ENCODE measurements around the gene HEXD.

GRCh38 chr17:82477934-82478333 is 59.8 kb downstream of the HEXD start:
- no peak for TF ChIP-seq CTCF (IDR thresholded peaks at IDR 0.05)
- TF ChIP-seq POLR2A (IDR thresholded peaks at IDR 0.05), result no peak
- TF ChIP-seq POLR2AphosphoS5 (IDR thresholded peaks at IDR 0.05; ENCODE audit: insufficient read depth in 1 of 2, low read depth in 1 of 2), result no peak

Data from vagina (tissue), 2 donors.